Karpas-422 (cell line): ENCODE data around the gene NBPF3. TPM values are rescaled to one million over a fixed set of nuclear protein-coding genes. Genes with fewer than 3 reads are reported as not detected.
"Not testable (repeated sequence)": the region's sequence is repeated elsewhere in the genome, so short reads cannot be mapped to it uniquely, and the experiment has no call there.

Experiments
- DNase-seq: peaks from one replicate; pipeline ENCODE4 v3.0.0-alpha.2; 2015
- H2AFZ ChIP-seq: fragments of 200-600 bp; sonication (generic); 2 replicates; pipeline ENCODE4 v1.6.1; 2014; ENCODE audit warnings: antibody characterized with exemption, low read length, mixed read lengths
- H3K27ac ChIP-seq: fragments of 200-600 bp; sonication (generic); 2 replicates; pipeline ENCODE4 v1.5.1; 2014; ENCODE audit warnings: mild to moderate bottlenecking, low read length, moderate library complexity
- H3K27me3 ChIP-seq: fragments of 200-600 bp; sonication (generic); 2 replicates; pipeline ENCODE4 v1.6.1; 2014; ENCODE audit warnings: low read length, mixed read lengths
- H3K36me3 ChIP-seq: fragments of 200-600 bp; sonication (generic); 2 replicates; pipeline ENCODE4 v1.6.1; 2014; ENCODE audit warnings: low read length, mixed read lengths; ENCODE audit not compliant: insufficient read depth
- H3K4me1 ChIP-seq: fragments of 200-600 bp; sonication (generic); 2 replicates; pipeline ENCODE4 v1.6.1; 2014; ENCODE audit warnings: mild to moderate bottlenecking, low read length, mixed read lengths
- H3K4me2 ChIP-seq: fragments of 200-600 bp; sonication (generic); 2 replicates; pipeline ENCODE4 v1.6.1; 2014; ENCODE audit warnings: low read length, low read depth, mild to moderate bottlenecking; ENCODE audit not compliant: poor library complexity, severe bottlenecking
- H3K4me3 ChIP-seq: fragments of 200-600 bp; sonication (generic); 2 replicates; pipeline ENCODE4 v1.5.1; 2014; ENCODE audit warnings: mild to moderate bottlenecking, antibody characterized with exemption, low read length, mixed read lengths
- H3K79me2 ChIP-seq: fragments of 200-600 bp; sonication (generic); 2 replicates; pipeline ENCODE4 v1.6.1; 2014; ENCODE audit warnings: mild to moderate bottlenecking, low read length, mixed read lengths
- H3K9ac ChIP-seq: fragments of 200-600 bp; sonication (generic); 2 replicates; pipeline ENCODE4 v1.6.0; 2014; ENCODE audit warnings: low read length
- H3K9me2 ChIP-seq: fragments of 200-600 bp; sonication (generic), shearing (Covaris generic); replicated peaks from 2 replicates; pipeline ENCODE4 v1.6.0; 2014; ENCODE audit warnings: mild to moderate bottlenecking, low read length, moderate library complexity; ENCODE audit not compliant: insufficient read depth
- H3K9me3 ChIP-seq: fragments of 300-700, 200-600 bp; sonication (generic); 2 replicates; pipeline ENCODE4 v1.6.1; 2014; ENCODE audit warnings: low read length, mixed read lengths
- H4K20me1 ChIP-seq: fragments of 200-600 bp; sonication (generic); 2 replicates; pipeline ENCODE4 v1.6.1; 2014; ENCODE audit warnings: mild to moderate bottlenecking, antibody characterized with exemption, low read length, low read depth; ENCODE audit not compliant: insufficient read depth
- total RNA-seq: library from RNA; depleted of rRNA; stranded (reverse); fragments of >200 nt; shearing (Covaris generic); gene quantifications from 2 replicates; pipeline ENCODE4 v1.2.3, GENCODE V29; 2014; ENCODE audit warnings: low replicate concordance

NBPF3 gene
- total RNA-seq, 1 experiment from 2014 or later, result 3.6 TPM

- DNase-seq, result no peak
- Histone ChIP-seq H2AFZ (no peak overlapping the region), H3K4me1 (peaks cover 5% of the 10 kb centered on the region), H3K4me2 (no peak overlapping the region), H3K4me3 (no peak overlapping the region), H3K27me3 (no peaks in the 10 kb centered on the region), H3K9me2 (no peaks in the 10 kb centered on the region), H3K79me2 (no peaks in the 10 kb centered on the region), H3K9ac (no peak overlapping the region), H3K36me3 (no peaks in the 10 kb centered on the region), H3K9me3 (no peaks in the 10 kb centered on the region), H4K20me1 (no peaks in the 10 kb centered on the region), H3K27ac (no peak overlapping the region)
Measured at GRCh38 chr1:21435646-21436487, 4.1 kb upstream of the NBPF3 start.

- Histone ChIP-seq H3K79me2 (no peaks in the 10 kb centered on the region), H3K9me2 (no peaks in the 10 kb centered on the region), H3K36me3 (no peaks in the 10 kb centered on the region), H4K20me1 (no peaks in the 10 kb centered on the region), H3K9ac (no peak overlapping the region), H3K4me2 (no peak overlapping the region), H3K27ac (no peak overlapping the region), H3K4me1 (peaks cover 5% of the 10 kb centered on the region), H2AFZ (no peak overlapping the region), H3K4me3 (no peak overlapping the region), H3K27me3 (no peaks in the 10 kb centered on the region), H3K9me3 (no peaks in the 10 kb centered on the region)
- no peak for DNase-seq
Measured at GRCh38 chr1:21436488-21437340, 3.2 kb upstream of the NBPF3 start.

- Histone ChIP-seq H3K27ac (no peak overlapping the region), H3K9me3 (no peaks in the 10 kb centered on the region), H4K20me1 (no peaks in the 10 kb centered on the region), H3K36me3 (no peaks in the 10 kb centered on the region), H3K9ac (no peak overlapping the region), H2AFZ (no peak overlapping the region), H3K4me2 (no peak overlapping the region), H3K4me1 (peaks cover 5% of the 10 kb centered on the region), H3K27me3 (no peaks in the 10 kb centered on the region), H3K79me2 (no peaks in the 10 kb centered on the region), H3K4me3 (no peak overlapping the region), H3K9me2 (no peaks in the 10 kb centered on the region)
- DNase-seq, result no peak
Measured at GRCh38 chr1:21437341-21437640, 2.6 kb upstream of the NBPF3 start.

GRCh38 chr1:21438646-21439312, 1.2 kb upstream of the NBPF3 start:
- not testable (repeated sequence) for H3K9me2 ChIP-seq, H3K79me2 ChIP-seq, H3K9me3 ChIP-seq, H4K20me1 ChIP-seq, H3K4me3 ChIP-seq, H3K36me3 ChIP-seq, H2AFZ ChIP-seq, DNase-seq, H3K27me3 ChIP-seq, H3K9ac ChIP-seq, H3K27ac ChIP-seq, H3K4me1 ChIP-seq
- peak overlapping the region; percentile 68 for H3K4me2 ChIP-seq

- no peaks in the 10 kb centered on the region for H3K27me3 ChIP-seq
- H2AFZ ChIP-seq, result peak overlapping the region; percentile 72
- no peak for DNase-seq
- peaks cover 5% of the 10 kb centered on the region for H3K4me1 ChIP-seq
- H4K20me1 ChIP-seq, result no peaks in the 10 kb centered on the region
- H3K9me2 ChIP-seq, result no peaks in the 10 kb centered on the region
- H3K4me3 ChIP-seq, result peak overlapping the region; percentile 72
- H3K79me2 ChIP-seq, result no peaks in the 10 kb centered on the region
- H3K36me3 ChIP-seq, result no peaks in the 10 kb centered on the region
- no peaks in the 10 kb centered on the region for H3K9me3 ChIP-seq
- H3K27ac ChIP-seq, result no peak overlapping the region
- peak overlapping the region; percentile 68 for H3K4me2 ChIP-seq
- peak overlapping the region; percentile 71 for H3K9ac ChIP-seq
Measured at GRCh38 chr1:21439345-21439720, 604 bp upstream of the NBPF3 start.

- H3K9me2 ChIP-seq, H2AFZ ChIP-seq, H3K4me1 ChIP-seq, H4K20me1 ChIP-seq, H3K27me3 ChIP-seq, H3K9me3 ChIP-seq, H3K27ac ChIP-seq, H3K4me2 ChIP-seq, H3K36me3 ChIP-seq, DNase-seq, H3K79me2 ChIP-seq, H3K9ac ChIP-seq: not testable (repeated sequence)
- H3K4me3 ChIP-seq, result peak overlapping the region; percentile 72; the same call in 1 of the 2 replicates
Measured at GRCh38 chr1:21440630-21441125, 741 bp downstream of the NBPF3 start.

- H3K9me2 ChIP-seq, H2AFZ ChIP-seq, H3K36me3 ChIP-seq, H3K4me3 ChIP-seq, H3K27me3 ChIP-seq, H3K9ac ChIP-seq, H3K79me2 ChIP-seq, H3K4me1 ChIP-seq, H3K27ac ChIP-seq, H3K4me2 ChIP-seq, H4K20me1 ChIP-seq, H3K9me3 ChIP-seq: not testable (repeated sequence)
- DNase-seq, result peak; percentile 25
Measured at GRCh38 chr1:21446647-21447046, 6.7 kb downstream of the NBPF3 start.

- no peak overlapping the region for H3K9ac ChIP-seq
- no peaks in the 10 kb centered on the region for H3K27me3 ChIP-seq
- H4K20me1 ChIP-seq, result no peaks in the 10 kb centered on the region
- DNase-seq, result no peak
- H3K4me2 ChIP-seq, result no peak overlapping the region
- no peak overlapping the region for H3K27ac ChIP-seq
- H2AFZ ChIP-seq, result no peak overlapping the region
- no peaks in the 10 kb centered on the region for H3K9me3 ChIP-seq
- H3K36me3 ChIP-seq, result no peaks in the 10 kb centered on the region
- H3K9me2 ChIP-seq, result no peaks in the 10 kb centered on the region
- H3K79me2 ChIP-seq, result no peaks in the 10 kb centered on the region
- H3K4me1 ChIP-seq, result no peaks in the 10 kb centered on the region
- H3K4me3 ChIP-seq, result no peak overlapping the region
Measured at GRCh38 chr1:21447311-21447710, 7.4 kb downstream of the NBPF3 start.
